Loucy (cell line): ENCODE results near the gene CACNA2D3.

ENCODE experiments used
- H2AFZ ChIP-seq: fragments of 200-600 bp; sonication (generic); 2 replicates; pipeline ENCODE4 v1.6.0; 2016; ENCODE audit warnings: antibody characterized with exemption, mild to moderate bottlenecking, low read length, moderate library complexity
- H3F3A ChIP-seq: fragments of 200-600 bp; 2 replicates; pipeline ENCODE4 v1.6.0; 2016; ENCODE audit warnings: antibody characterized with exemption, low read depth, mild to moderate bottlenecking
- H3K27me3 ChIP-seq: fragments of 200-600 bp; sonication (generic); 2 replicates; pipeline ENCODE4 v1.6.1; 2014; ENCODE audit warnings: low read length, mild to moderate bottlenecking; ENCODE audit not compliant: insufficient read depth, poor library complexity, severe bottlenecking
- H3K36me3 ChIP-seq: fragments of 200-600 bp; sonication (generic); 2 replicates; pipeline ENCODE4 v1.6.1; 2016; ENCODE audit warnings: low read length; ENCODE audit not compliant: insufficient read depth
- H3K4me1 ChIP-seq: fragments of 200-600 bp; sonication (generic); 2 replicates; pipeline ENCODE4 v1.5.1; 2014; ENCODE audit warnings: low read length, mild to moderate bottlenecking; ENCODE audit not compliant: insufficient read depth, poor library complexity, severe bottlenecking
- H3K4me2 ChIP-seq: fragments of 200-600 bp; sonication (generic); 2 replicates; pipeline ENCODE4 v1.6.0; 2014; ENCODE audit warnings: antibody characterized with exemption, low read length, low read depth, mild to moderate bottlenecking; ENCODE audit not compliant: poor library complexity, severe bottlenecking
- H3K4me3 ChIP-seq: fragments of 200-600 bp; sonication (generic); 2 replicates; pipeline ENCODE4 v1.5.1; 2014; ENCODE audit warnings: low read length, mild to moderate bottlenecking, mixed read lengths; ENCODE audit not compliant: poor library complexity, severe bottlenecking
- H3K79me2 ChIP-seq: fragments of 200-600 bp; sonication (generic); 2 replicates; pipeline ENCODE4 v1.6.1; 2014; ENCODE audit warnings: low read length; ENCODE audit not compliant: insufficient read depth
- H3K9ac ChIP-seq: fragments of 200-600 bp; sonication (generic); 2 replicates; pipeline ENCODE4 v1.6.0; 2014; ENCODE audit warnings: mild to moderate bottlenecking, low read depth, low read length, moderate library complexity; ENCODE audit not compliant: poor library complexity, severe bottlenecking
- H3K9me2 ChIP-seq: fragments of 200-600 bp; sonication (generic); replicated peaks from 2 replicates; pipeline ENCODE4 v1.6.1; 2016; ENCODE audit warnings: low read depth, low read length, mixed read lengths
- H3K9me3 ChIP-seq: fragments of 200-600 bp; sonication (generic); 2 replicates; pipeline ENCODE4 v1.6.1; 2014; ENCODE audit warnings: mild to moderate bottlenecking, antibody characterized with exemption, low read length, low read depth; ENCODE audit not compliant: insufficient read depth
- H4K20me1 ChIP-seq: fragments of 200-600 bp; sonication (generic); 2 replicates; pipeline ENCODE4 v1.6.0; 2014; ENCODE audit warnings: antibody characterized with exemption, low read length, mild to moderate bottlenecking; ENCODE audit not compliant: insufficient read depth, poor library complexity, severe bottlenecking
- EZH2phosphoT487 ChIP-seq: fragments of 200-600 bp; IDR thresholded peaks from 2 replicates; pipeline ENCODE4 v1.6.1; 2018; ENCODE audit warnings: antibody characterized with exemption, mild to moderate bottlenecking, moderate library complexity, borderline replicate concordance
- TF ChIP-seq, protein P1 (sequence below): fragments of 200-600 bp; sonication (generic); conservative IDR thresholded peaks from 2 replicates; pipeline ENCODE4 v1.5.1; 2014; ENCODE audit warnings: mild to moderate bottlenecking, antibody characterized with exemption, low read length

CACNA2D3 gene

DNA sequence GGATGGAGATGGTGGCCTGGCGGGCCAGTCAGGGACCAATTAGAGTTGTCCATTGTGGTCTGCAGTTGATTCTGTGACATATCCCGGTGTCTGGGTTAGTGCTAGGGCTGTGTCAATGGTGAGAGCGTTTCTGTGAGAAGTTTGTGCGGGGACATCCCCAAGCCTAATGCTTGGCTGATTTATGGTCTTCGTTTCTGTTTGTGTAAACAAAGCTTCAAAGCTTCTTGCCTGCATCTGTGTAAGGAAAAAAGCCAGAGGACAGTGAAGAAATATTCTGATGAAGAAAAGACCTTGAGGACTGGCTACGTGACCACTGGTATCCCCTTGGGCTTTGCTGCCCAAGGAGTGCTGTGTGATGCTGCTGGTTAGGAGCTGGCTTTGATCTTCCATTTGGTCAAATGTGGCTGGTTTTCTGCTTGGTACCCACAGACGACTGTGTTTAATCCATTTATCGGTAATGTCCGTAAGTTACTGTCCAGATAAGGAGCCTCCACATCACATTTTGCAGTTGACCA lies 880.1 kb downstream of the CACNA2D3 start:
- Histone ChIP-seq H3K9me2 (no peaks in the 10 kb centered on the region), H3K4me2 (no peak overlapping the region), H3K36me3 (no peaks in the 10 kb centered on the region), H4K20me1 (no peaks in the 10 kb centered on the region), H3K9me3 (no peaks in the 10 kb centered on the region), H2AFZ (no peak overlapping the region), H3F3A (no peaks in the 10 kb centered on the region), H3K4me3 (no peak overlapping the region), H3K9ac (no peak overlapping the region), H3K27me3 (no peaks in the 10 kb centered on the region), H3K4me1 (peaks cover 34% of the 10 kb centered on the region), H3K79me2 (no peaks in the 10 kb centered on the region)
- TF ChIP-seq, protein P1, sequence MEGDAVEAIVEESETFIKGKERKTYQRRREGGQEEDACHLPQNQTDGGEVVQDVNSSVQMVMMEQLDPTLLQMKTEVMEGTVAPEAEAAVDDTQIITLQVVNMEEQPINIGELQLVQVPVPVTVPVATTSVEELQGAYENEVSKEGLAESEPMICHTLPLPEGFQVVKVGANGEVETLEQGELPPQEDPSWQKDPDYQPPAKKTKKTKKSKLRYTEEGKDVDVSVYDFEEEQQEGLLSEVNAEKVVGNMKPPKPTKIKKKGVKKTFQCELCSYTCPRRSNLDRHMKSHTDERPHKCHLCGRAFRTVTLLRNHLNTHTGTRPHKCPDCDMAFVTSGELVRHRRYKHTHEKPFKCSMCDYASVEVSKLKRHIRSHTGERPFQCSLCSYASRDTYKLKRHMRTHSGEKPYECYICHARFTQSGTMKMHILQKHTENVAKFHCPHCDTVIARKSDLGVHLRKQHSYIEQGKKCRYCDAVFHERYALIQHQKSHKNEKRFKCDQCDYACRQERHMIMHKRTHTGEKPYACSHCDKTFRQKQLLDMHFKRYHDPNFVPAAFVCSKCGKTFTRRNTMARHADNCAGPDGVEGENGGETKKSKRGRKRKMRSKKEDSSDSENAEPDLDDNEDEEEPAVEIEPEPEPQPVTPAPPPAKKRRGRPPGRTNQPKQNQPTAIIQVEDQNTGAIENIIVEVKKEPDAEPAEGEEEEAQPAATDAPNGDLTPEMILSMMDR: no peak
- TF ChIP-seq EZH2phosphoT487: no peak

DNA sequence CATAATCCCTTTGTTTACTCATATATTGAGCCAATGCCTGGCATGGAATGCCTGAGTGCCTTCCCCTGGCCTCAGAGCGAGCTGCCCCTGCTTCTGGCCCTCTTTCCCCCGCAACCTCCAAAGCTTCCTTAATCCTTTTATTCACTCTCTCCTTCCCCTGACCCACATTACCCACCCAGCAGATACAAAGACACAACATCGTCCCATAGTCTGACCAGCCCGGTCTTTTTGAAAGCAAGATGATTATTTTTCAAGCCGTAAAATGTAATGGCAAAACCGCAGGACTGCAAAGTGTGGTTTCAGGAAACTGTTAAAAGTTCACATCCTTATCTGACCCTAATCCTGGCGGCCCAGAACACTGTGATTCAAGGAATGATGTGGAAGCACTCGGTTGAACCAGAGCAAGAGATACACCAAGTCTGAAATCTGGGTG lies 883.9 kb downstream of the CACNA2D3 start:
- Histone ChIP-seq H3K4me1 (peaks cover 12% of the 10 kb centered on the region), H2AFZ (no peak overlapping the region), H3K4me2 (no peak overlapping the region), H4K20me1 (no peaks in the 10 kb centered on the region), H3K9me3 (no peaks in the 10 kb centered on the region), H3K4me3 (no peak overlapping the region), H3K9ac (no peak overlapping the region), H3F3A (no peaks in the 10 kb centered on the region), H3K27me3 (no peaks in the 10 kb centered on the region), H3K9me2 (no peaks in the 10 kb centered on the region), H3K79me2 (no peaks in the 10 kb centered on the region), H3K36me3 (no peaks in the 10 kb centered on the region)
- TF ChIP-seq, protein P1: no peak
- TF ChIP-seq EZH2phosphoT487: no peak

DNA sequence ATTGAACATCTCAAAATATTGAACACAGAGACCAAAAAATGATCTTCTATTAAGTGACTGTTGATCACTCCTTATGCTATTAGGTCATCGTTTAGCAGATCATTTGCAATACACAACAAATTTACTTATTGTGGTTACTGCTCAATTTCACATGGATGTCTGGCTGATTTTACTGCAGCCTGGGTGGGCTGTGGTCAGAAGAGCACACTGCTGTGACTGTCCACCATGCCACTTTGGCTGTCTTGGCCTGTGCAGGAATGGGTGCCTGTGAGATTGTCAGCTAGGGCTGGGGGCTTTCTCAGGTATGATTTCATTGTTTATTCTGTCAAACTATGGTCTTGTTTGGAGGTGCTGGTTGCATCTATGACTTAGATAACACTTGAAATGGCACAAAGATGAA lies 885.6 kb downstream of the CACNA2D3 start:
- Histone ChIP-seq H3K36me3 (no peaks in the 10 kb centered on the region), H3K4me2 (no peak overlapping the region), H3K27me3 (no peaks in the 10 kb centered on the region), H3K9me3 (no peaks in the 10 kb centered on the region), H3K9ac (no peak overlapping the region), H3K79me2 (no peaks in the 10 kb centered on the region), H3K9me2 (no peaks in the 10 kb centered on the region), H3F3A (no peaks in the 10 kb centered on the region), H3K4me1 (peaks cover 10% of the 10 kb centered on the region), H3K4me3 (no peak overlapping the region), H4K20me1 (no peaks in the 10 kb centered on the region), H2AFZ (peak overlapping the region; percentile 34; the same call in 1 of the 2 replicates)
- TF ChIP-seq EZH2phosphoT487: no peak
- TF ChIP-seq, protein P1: no peak
